IMR-90 (cell line): Measurements from ENCODE around the gene HOXD10. TPM values are rescaled to one million over a fixed set of nuclear protein-coding genes. Genes with fewer than 3 reads are reported as not detected.

Experiments used
- ATAC-seq: fragments of 200-7000 bp; cut with Tn5 transposase; 2 replicates; pipeline ENCODE4 v1.9.1; 2020; ENCODE audit warnings: low read depth, mild to moderate bottlenecking, moderate library complexity
- BruUV-seq: library from RNA; stranded (reverse); fragments of 400-500 nt; replicated peaks from 2 replicates; lab custom pipeline; 2021; lab: Mats Ljungman, UMichigan
- CTCF ChIA-PET: fragments of 300-600 bp; formaldehyde crosslinking; extraction: SDS; loops from one replicate; lab custom pipeline; 2021; ENCODE audit warnings: antibody characterized with exemption; lab: Yijun Ruan, JAX
- POLR2A ChIA-PET: fragments of 300-600 bp; sonication (Branson Sonifier 250); formaldehyde crosslinking; loops from one replicate; lab custom pipeline; 2022; ENCODE audit warnings: antibody characterized with exemption; ENCODE audit not compliant: unreplicated experiment; lab: Charles Lee
- DNase-seq: peaks from one replicate; pipeline ENCODE4 v3.0.0; 2013
- H2AFZ ChIP-seq: replicated peaks from 2 replicates; pipeline ENCODE3; 2013; ENCODE audit warnings: low read length, mild to moderate bottlenecking; ENCODE audit not compliant: poor library complexity
- H2AK5ac ChIP-seq: 2 replicates; pipeline ENCODE4 v1.6.1; 2013; ENCODE audit warnings: low read depth, low read length, inconsistent platforms
- H2AK9ac ChIP-seq: replicated peaks from 2 replicates; pipeline ENCODE3; 2013; ENCODE audit warnings: mild to moderate bottlenecking, low read depth, low read length, moderate library complexity; ENCODE audit not compliant: poor library complexity
- H2BK120ac ChIP-seq: 2 replicates; pipeline ENCODE4 v1.6.1; 2013; ENCODE audit warnings: low read depth, low read length, inconsistent platforms
- H2BK15ac ChIP-seq: 3 replicates; pipeline ENCODE4 v1.6.1; 2013; ENCODE audit warnings: low read depth, low read length, inconsistent platforms
- H2BK20ac ChIP-seq: 2 replicates; pipeline ENCODE4 v1.6.1; 2013; ENCODE audit warnings: low read depth, mild to moderate bottlenecking, inconsistent platforms, low read length, moderate library complexity
- H2BK5ac ChIP-seq: 2 replicates; pipeline ENCODE4 v1.6.1; 2013; ENCODE audit warnings: mild to moderate bottlenecking, low read depth, low read length, inconsistent platforms; ENCODE audit not compliant: poor library complexity, severe bottlenecking
- H3K14ac ChIP-seq: replicated peaks from 2 replicates; pipeline ENCODE4 v1.6.1; 2013; ENCODE audit warnings: low read depth, low read length, inconsistent platforms
- H3K18ac ChIP-seq: 2 replicates; pipeline ENCODE4 v1.6.1; 2013; ENCODE audit warnings: low read depth, low read length, control low read depth
- H3K23ac ChIP-seq: 2 replicates; pipeline ENCODE4 v1.6.1; 2013; ENCODE audit warnings: low read depth, low read length, inconsistent platforms
- H3K27ac ChIP-seq: 2 replicates; pipeline ENCODE4 v1.5.1; 2013; ENCODE audit warnings: mild to moderate bottlenecking, control low read depth, low read length; ENCODE audit not compliant: insufficient read depth
- H3K27me3 ChIP-seq: 2 replicates; pipeline ENCODE4 v1.6.1; 2013; ENCODE audit warnings: low read length; ENCODE audit not compliant: control insufficient read depth, insufficient read depth
- H3K36me3 ChIP-seq: 2 replicates; pipeline ENCODE4 v1.6.1; 2013; ENCODE audit warnings: low read length, mixed read lengths; ENCODE audit not compliant: control insufficient read depth, insufficient read depth
- H3K4ac ChIP-seq: 2 replicates; pipeline ENCODE4 v1.6.1; 2013; ENCODE audit warnings: low read depth, low read length, inconsistent platforms
- H3K4me1 ChIP-seq: 2 replicates; pipeline ENCODE4 v1.6.1; 2013; ENCODE audit warnings: low read length, mixed read lengths; ENCODE audit not compliant: control insufficient read depth, insufficient read depth
- H3K4me2 ChIP-seq: 2 replicates; pipeline ENCODE4 v1.6.1; 2013; ENCODE audit warnings: low read depth, mild to moderate bottlenecking, control low read depth, low read length, moderate library complexity
- H3K4me3 ChIP-seq: 2 replicates; pipeline ENCODE4 v1.5.1; 2013; ENCODE audit warnings: low read depth, mild to moderate bottlenecking, control low read depth, low read length, moderate library complexity; ENCODE audit not compliant: insufficient read depth
- H3K56ac ChIP-seq: 2 replicates; pipeline ENCODE4 v1.6.1; 2013; ENCODE audit warnings: low read length, inconsistent platforms; ENCODE audit not compliant: insufficient read depth; ENCODE audit errors: extremely low read depth
- H3K79me1 ChIP-seq, 2 experiments: 2 replicates each; pipeline ENCODE4 v1.6.1; 2013; ENCODE audit warnings: low read length in 2 of 2, inconsistent platforms in 1 of 2, low read depth in 1 of 2
- H3K9ac ChIP-seq: 2 replicates; pipeline ENCODE4 v1.6.1; 2013; ENCODE audit warnings: low read depth, low read length, control low read depth
- H3K9me1 ChIP-seq: 2 replicates; pipeline ENCODE4 v1.6.1; 2013; ENCODE audit warnings: low read length, inconsistent platforms; ENCODE audit not compliant: insufficient read depth
- H3K9me3 ChIP-seq: 2 replicates; pipeline ENCODE4 v1.6.1; 2013; ENCODE audit warnings: low read length; ENCODE audit not compliant: control insufficient read depth, insufficient read depth
- H4K20me1 ChIP-seq: 2 replicates; pipeline ENCODE4 v1.6.1; 2013; ENCODE audit warnings: low read length, inconsistent platforms; ENCODE audit not compliant: insufficient read depth
- H4K5ac ChIP-seq: 2 replicates; pipeline ENCODE4 v1.6.1; 2013; ENCODE audit warnings: mild to moderate bottlenecking, low read depth, low read length, control low read depth
- H4K8ac ChIP-seq, 2 experiments: 2 replicates each; pipeline ENCODE4 v1.6.1; 2013; ENCODE audit warnings: low read depth in 2 of 2, low read length in 2 of 2, control low read depth in 1 of 2, inconsistent platforms in 1 of 2
- H4K91ac ChIP-seq: 2 replicates; pipeline ENCODE4 v1.6.1; 2013; ENCODE audit warnings: low read depth, low read length, inconsistent platforms; ENCODE audit not compliant: insufficient read depth
- NFE2L2 ChIP-seq: fragments of 150-350 bp; IDR thresholded peaks from 2 replicates; pipeline ENCODE4 v1.6.1; 2016; ENCODE audit warnings: low read depth, mild to moderate bottlenecking, low read length
- RAD21 ChIP-seq: IDR thresholded peaks from 2 replicates; pipeline ENCODE4 v1.6.1; 2012; ENCODE audit warnings: low read length, improper control_type of control experiment
- WGBS, 2 experiments: methylation state at CpG; one replicate each; pipeline versions ENCODE4 v1.1.5 to v1.1.7; 2013; ENCODE audit warnings: missing lambda C conversion rate in 2 of 2; ENCODE audit not compliant: insufficient read length in 1 of 2; ENCODE audit errors: extremely low coverage in 2 of 2; 5-methylcytosine and 5-hydroxymethylcytosine counted together
- dilution Hi-C: fragments of 300-500 bp; cut with HindIII; formaldehyde crosslinking; loops from one replicate; pipeline ENCODE4 v1.14.3; 2018; ENCODE audit warnings: low sequenced_read_pairs; ENCODE audit not compliant: unreplicated experiment
- in situ Hi-C: fragments of 300-500 bp; cut with MboI; formaldehyde crosslinking; loops from 3 replicates; pipeline ENCODE4 v1.14.3; 2019; ENCODE audit warnings: low sequenced_read_pairs, inconsistent platforms, mixed read lengths
- intact Hi-C: fragments of 100-400 bp; cut with micrococcal nuclease; formaldehyde crosslinking; loops from 2 replicates; pipeline ENCODE4 v1.10.0; 2022
- polyA plus RNA-seq, 3 experiments: library from polyadenylated mRNA; depleted of rRNA; stranded (reverse); fragments of >200 nt; gene quantifications; 2 replicates each; pipeline ENCODE4 v1.2.3, GENCODE V29; 2012; ENCODE audit warnings: low replicate concordance in 1 of 3
- total RNA-seq: library from RNA; depleted of rRNA; stranded (reverse); fragments of >200 nt; gene quantifications from 2 replicates; pipeline ENCODE4 v1.2.3, GENCODE V29; 2012

The HOXD10 gene
- total and polyA plus RNA-seq, 2 of the 4 experiments (the other 2 are of a cell fraction), result not detected

DNA sequence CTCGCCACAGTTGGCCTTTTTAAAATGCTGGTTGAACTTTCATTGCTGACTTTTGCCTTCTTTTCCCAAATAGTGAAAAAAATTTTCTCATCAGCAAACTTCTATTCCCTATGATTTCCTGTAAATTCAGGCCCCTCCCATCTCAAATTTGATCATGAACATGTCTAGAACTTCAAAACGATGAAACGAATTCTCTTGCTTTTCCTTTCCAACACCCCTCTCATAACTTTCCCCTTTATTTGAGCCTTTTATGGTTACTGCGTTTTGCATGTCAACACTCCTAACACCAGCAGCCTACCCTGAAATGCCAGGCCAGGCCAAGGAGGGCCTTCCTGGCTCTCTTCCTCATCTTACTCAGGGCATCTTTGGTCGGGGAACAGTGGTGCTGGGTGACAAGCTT lies 25.7 kb upstream of the HOXD10 start:
- DNase-seq (no peak), ATAC-seq (no peak)
- TF ChIP-seq RAD21, result no peak
- no peak for TF ChIP-seq NFE2L2
- H3K9me1 ChIP-seq, result no peaks in the 10 kb centered on the region
- no peak overlapping the region for H3K23ac ChIP-seq
- H3K9ac ChIP-seq, result no peak overlapping the region
- H3K4ac ChIP-seq, result no peak overlapping the region
- no peak overlapping the region for H3K27ac ChIP-seq
- in situ Hi-C loops (loop anchor here (10.0 to 25.0 kb wide), 4 partner anchors 406 to 1354 kb away; no protein-coding TSS in a partner anchor), intact Hi-C loops (loop anchor here (10.0 kb wide), 1 partner anchor 1386 kb away; no protein-coding TSS in a partner anchor), dilution Hi-C loops (no loop called here)
- no peak overlapping the region for H2BK20ac ChIP-seq
- H3K79me1 ChIP-seq, result no peaks in the 10 kb centered on the region
- H2BK120ac ChIP-seq, result no peak overlapping the region
- no peak overlapping the region for H4K91ac ChIP-seq
- H3K18ac ChIP-seq, result no peak overlapping the region
- CTCF ChIA-PET, result no interaction called here
- WGBS, 2 experiments, result 8% methylated on average over 2 of the region's 5 CpGs; no CpG with 5 or more reads in 1 of the 2 experiments
- peaks cover 85% of the 10 kb centered on the region for H3K27me3 ChIP-seq
- peaks cover 10% of the 10 kb centered on the region for H3K9me3 ChIP-seq
- H4K8ac ChIP-seq, result no peak overlapping the region
- no peaks in the 10 kb centered on the region for H4K20me1 ChIP-seq
- no peaks in the 10 kb centered on the region for H3K36me3 ChIP-seq
- H3K14ac ChIP-seq, result no peak overlapping the region
- no peak overlapping the region for H3K4me2 ChIP-seq
- no peak overlapping the region for H2AK9ac ChIP-seq
- H3K56ac ChIP-seq, result no peak overlapping the region
- no peak overlapping the region for H2BK5ac ChIP-seq
- no peak overlapping the region for H2BK15ac ChIP-seq
- POLR2A ChIA-PET, result no interaction called here
- no peak overlapping the region for H4K5ac ChIP-seq
- no TSS peak for BruUV-seq
- no peak overlapping the region for H3K4me3 ChIP-seq
- no peak overlapping the region for H2AK5ac ChIP-seq
- H3K4me1 ChIP-seq, result no peaks in the 10 kb centered on the region
- no peak overlapping the region for H2AFZ ChIP-seq
